Stimulated activated CD8-positive, alpha-beta memory T cell treated with anti-CD3 and anti-CD28 coated beads, Interleukin-12 subunit alpha, Interleukin-12 subunit beta, amount 100 ng/mL, for 1 hour (primary cell): Measurements from ENCODE around the gene EXO5.
"Not testable (repeated sequence)": the region's sequence is repeated elsewhere in the genome, so short reads cannot be mapped to it uniquely, and the experiment has no call there.

Source experiments
- DNase-seq: peaks from one replicate; pipeline ENCODE4 v3.0.0-alpha.2; 2020; ENCODE audit warnings: low read depth

The EXO5 gene

GRCh38 chr1:40508375-40509341, at the start of gene EXO5:
Gene EXO5 (plus strand): TSS chr1:40508767. CDS start chr1:40514545, 5,778 bp downstream.
- DNase-seq, result peak; percentile 71

- no peak for DNase-seq
These were observed 45.5 kb upstream of the EXO5 start for GRCh38 chr1:40462956-40463590.

GRCh38 chr1:40469327-40469726, 39.2 kb upstream of the EXO5 start:
- DNase-seq, result no peak

- no peak for DNase-seq
These were observed 33.3 kb upstream of the EXO5 start for GRCh38 chr1:40475268-40475667.

GRCh38 chr1:40476924-40477677, 31.5 kb upstream of the EXO5 start, which contains the start of gene ZFP69:
Gene ZFP69 (plus strand): TSS chr1:40477290. CDS start chr1:40479362, 2,072 bp downstream.
- peak; percentile 50 for DNase-seq

GRCh38 chr1:40477678-40478053, 30.9 kb upstream of the EXO5 start:
- DNase-seq, result no peak

- no peak for DNase-seq
These were observed 30.3 kb upstream of the EXO5 start for GRCh38 chr1:40478276-40478675.

GRCh38 chr1:40479156-40479555, 29.4 kb upstream of the EXO5 start:
- no peak for DNase-seq

- no peak for DNase-seq
These were observed 13.2 kb upstream of the EXO5 start for GRCh38 chr1:40495315-40495903.

- DNase-seq, result not testable (repeated sequence)
These were observed 5.9 kb upstream of the EXO5 start for GRCh38 chr1:40502651-40503050.

GRCh38 chr1:40507973-40508372, 594 bp upstream of the EXO5 start:
- no peak for DNase-seq

- no peak for DNase-seq
These were observed 10.9 kb downstream of the EXO5 start for GRCh38 chr1:40519517-40519916.

- no peak for DNase-seq
These were observed 22.3 kb downstream of the EXO5 start for GRCh38 chr1:40530735-40531380.

- DNase-seq, result peak; percentile 80
These were observed 23.0 kb downstream of the EXO5 start, which contains the start of gene ZNF684 for GRCh38 chr1:40531381-40532061. Gene ZNF684 (plus strand): TSS chr1:40531637. CDS start chr1:40533167, 1,530 bp downstream.

GRCh38 chr1:40532062-40532389, 23.5 kb downstream of the EXO5 start:
- no peak for DNase-seq

- no peak for DNase-seq
These were observed 24.4 kb downstream of the EXO5 start for GRCh38 chr1:40532844-40533424.

- DNase-seq, result no peak
These were observed 26.0 kb downstream of the EXO5 start for GRCh38 chr1:40534589-40534988.

GRCh38 chr1:40535732-40536131, 27.2 kb downstream of the EXO5 start:
- DNase-seq, result no peak

- DNase-seq, result no peak
These were observed 30.8 kb downstream of the EXO5 start for GRCh38 chr1:40539338-40539737.

- DNase-seq, result no peak
These were observed 38.4 kb downstream of the EXO5 start for GRCh38 chr1:40546957-40547356.

- no peak for DNase-seq
These were observed 44.5 kb downstream of the EXO5 start for GRCh38 chr1:40553017-40553416.
